Kidney epithelial cell (primary cell): ENCODE measurements around the gene SLC7A4. TPM values are rescaled to one million over a fixed set of nuclear protein-coding genes. Genes with fewer than 3 reads are reported as not detected.

Experiments
- DNase-seq: peaks from one replicate; pipeline ENCODE4 v3.0.0-alpha.2; 2010; ENCODE audit warnings: low read depth
- H3K27me3 ChIP-seq: 2 replicates; pipeline ENCODE4 v1.6.0; 2011; ENCODE audit warnings: low read length; ENCODE audit not compliant: control insufficient read depth, insufficient read depth
- H3K36me3 ChIP-seq: 2 replicates; pipeline ENCODE4 v1.5.1; 2011; ENCODE audit warnings: low read length; ENCODE audit not compliant: control insufficient read depth, insufficient read depth
- H3K4me3 ChIP-seq: 2 replicates; pipeline ENCODE4 v1.5.1; 2011; ENCODE audit warnings: low read depth, mild to moderate bottlenecking, control low read depth, low read length
- CTCF ChIP-seq: IDR thresholded peaks from 2 replicates; pipeline ENCODE4 v1.5.1; 2011; ENCODE audit warnings: mild to moderate bottlenecking, moderate library complexity, low read length, control low read depth, inconsistent platforms; ENCODE audit not compliant: insufficient read depth, poor library complexity, severe bottlenecking
- total RNA-seq: library from RNA; depleted of rRNA; stranded (reverse); fragments of >200 nt; gene quantifications from 2 replicates; pipeline ENCODE4 v1.2.3, GENCODE V29; 2015

SLC7A4 gene
- total RNA-seq, 1 donor from 2014 or later: 2.3 TPM

DNA sequence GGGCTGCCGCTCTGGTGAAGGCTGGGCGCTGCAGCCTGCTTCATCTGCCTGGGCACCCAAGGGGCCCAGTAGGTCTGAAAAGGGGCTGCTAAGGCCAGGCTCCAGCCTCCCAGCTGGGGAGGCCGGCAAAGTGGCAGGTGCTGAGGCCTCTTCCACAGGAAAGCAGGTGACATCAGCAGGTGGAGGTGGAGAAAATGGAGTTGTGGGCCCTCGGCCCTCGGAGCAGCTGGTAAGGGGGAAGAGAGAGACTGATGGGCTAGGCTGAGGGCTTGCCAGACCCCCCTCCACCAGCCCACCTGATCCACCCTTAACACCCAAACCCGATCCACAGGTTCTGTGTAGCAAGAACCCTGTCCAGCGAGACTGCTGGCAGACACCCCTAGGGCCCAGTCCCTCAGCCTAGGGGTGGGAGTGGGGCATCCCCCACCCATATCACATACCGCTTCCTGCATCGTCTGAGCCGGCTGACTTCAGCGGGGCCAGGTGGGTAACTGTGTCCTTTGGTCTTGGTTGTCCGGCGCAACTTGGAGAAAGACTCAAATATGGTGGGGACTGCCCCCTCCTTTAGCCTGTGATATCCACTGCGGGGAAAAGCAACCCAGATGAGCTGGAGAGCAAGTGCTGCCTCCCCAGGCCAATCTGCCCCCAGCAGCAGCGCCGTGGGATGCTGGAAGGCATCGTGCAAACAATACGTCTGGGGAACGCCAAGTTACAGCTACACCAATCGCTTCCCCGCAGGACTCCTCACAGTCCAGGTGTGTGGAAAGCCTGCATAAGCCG is 32.0 kb downstream of the SLC7A4 start:
- DNase-seq: no peak
- TF ChIP-seq CTCF: peak; percentile 4
- Histone ChIP-seq H3K27me3 (no peaks in the 10 kb centered on the region), H3K4me3 (peak overlapping the region; percentile 85), H3K36me3 (peaks cover 5% of the 10 kb centered on the region)

- DNase-seq: no peak
- Histone ChIP-seq H3K4me3 (no peak overlapping the region), H3K36me3 (peaks cover 5% of the 10 kb centered on the region), H3K27me3 (no peaks in the 10 kb centered on the region)
- no peak for TF ChIP-seq CTCF
These were observed 32.8 kb downstream of the SLC7A4 start for GRCh38 chr22:20999350-21000206.

DNA sequence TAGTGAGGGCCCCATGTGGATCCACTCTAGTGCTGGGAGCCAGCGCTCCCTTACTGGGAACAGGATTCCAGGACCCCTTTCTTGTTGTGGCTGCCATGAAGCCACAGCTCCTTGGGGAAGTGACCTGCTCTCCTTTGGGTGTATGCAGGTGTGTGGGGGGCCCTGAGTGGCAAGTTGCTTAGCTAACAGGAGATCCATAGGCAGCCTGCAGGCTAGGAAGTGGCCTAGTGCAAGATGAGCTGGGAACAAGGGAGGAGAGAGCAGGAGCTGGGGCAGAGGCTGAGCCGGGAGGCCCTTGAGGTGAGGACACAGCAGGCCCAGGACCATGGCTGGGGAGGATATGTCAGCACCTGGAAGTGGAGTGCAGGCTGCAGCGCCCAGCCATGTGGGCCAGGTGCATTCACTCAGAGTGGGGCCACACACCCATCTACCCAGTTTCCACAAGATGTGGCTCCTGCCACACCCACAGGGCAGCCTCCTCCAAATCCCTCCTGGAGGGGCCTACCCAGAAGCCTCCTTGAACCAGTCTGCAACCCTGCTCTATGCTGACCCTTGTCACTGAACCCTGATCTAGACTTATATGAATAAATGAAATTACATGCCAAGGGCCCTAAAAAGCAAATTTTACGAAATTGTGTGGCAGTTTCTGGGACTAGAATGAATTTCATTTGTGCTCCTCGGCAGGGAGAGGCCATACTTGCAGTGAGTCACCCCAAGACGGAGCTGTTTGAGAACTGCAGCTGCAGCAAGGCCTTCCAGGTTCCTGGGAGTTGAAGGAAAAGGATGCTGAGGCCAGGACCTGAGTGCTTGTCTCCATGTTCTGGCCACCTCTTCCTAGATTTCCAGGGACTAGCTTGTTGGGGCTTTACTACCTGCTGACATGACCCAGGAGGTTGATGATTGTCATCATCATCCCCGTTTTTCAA is 33.7 kb downstream of the SLC7A4 start:
- DNase-seq: no peak
- no peaks in the 10 kb centered on the region for H3K27me3 ChIP-seq
- peaks cover 5% of the 10 kb centered on the region for H3K36me3 ChIP-seq
- H3K4me3 ChIP-seq: no peak overlapping the region
- TF ChIP-seq CTCF: no peak

GRCh38 chr22:20997536-20998257 is 34.7 kb downstream of the SLC7A4 start:
- no peak for DNase-seq
- H3K4me3 ChIP-seq: no peak overlapping the region
- H3K27me3 ChIP-seq: no peaks in the 10 kb centered on the region
- H3K36me3 ChIP-seq: peaks cover 5% of the 10 kb centered on the region
- no peak for TF ChIP-seq CTCF
